Neural progenitor cell (in vitro differentiated cells): ENCODE results near the gene MRPL21. TPM values are rescaled to one million over a fixed set of nuclear protein-coding genes. Genes with fewer than 3 reads are reported as not detected.

Source experiments
- DNase-seq: peaks from one replicate; pipeline ENCODE4 v3.0.0-alpha.2; 2016; ENCODE audit warnings: low spot score
- H2AFZ ChIP-seq: fragments of 200-600 bp; sonication (generic); replicated peaks from 2 replicates; pipeline ENCODE4 v1.6.1; 2016; ENCODE audit warnings: antibody characterized with exemption
- H3F3A ChIP-seq: fragments of 200-600 bp; sonication (generic); 2 replicates; pipeline ENCODE4 v1.6.1; 2016; ENCODE audit warnings: antibody characterized with exemption, low read depth
- H3K27ac ChIP-seq: fragments of 200-600 bp; sonication (generic); 2 replicates; pipeline ENCODE4 v1.5.1; 2016; ENCODE audit warnings: mild to moderate bottlenecking
- H3K27me3 ChIP-seq: fragments of 200-600 bp; sonication (generic); 2 replicates; pipeline ENCODE4 v1.6.1; 2016; ENCODE audit warnings: mild to moderate bottlenecking, moderate library complexity
- H3K36me3 ChIP-seq: fragments of 200-600 bp; sonication (generic); 2 replicates; pipeline ENCODE4 v1.5.1; 2016
- H3K4me1 ChIP-seq: fragments of 200-600 bp; sonication (generic); 2 replicates; pipeline ENCODE4 v1.6.1; 2016; ENCODE audit warnings: mixed run types
- H3K4me2 ChIP-seq: fragments of 200-600 bp; sonication (generic); 2 replicates; pipeline ENCODE4 v1.6.1; 2016
- H3K4me3 ChIP-seq: fragments of 200-600 bp; sonication (generic); 2 replicates; pipeline ENCODE4 v1.5.1; 2016
- H3K79me2 ChIP-seq: fragments of 200-600 bp; sonication (generic); 2 replicates; pipeline ENCODE4 v1.6.1; 2016; ENCODE audit warnings: low read depth
- H3K9ac ChIP-seq: fragments of 200-600 bp; sonication (generic); 2 replicates; pipeline ENCODE4 v1.6.1; 2016
- H3K9me3 ChIP-seq: fragments of 200-600 bp; sonication (generic); 2 replicates; pipeline ENCODE4 v1.5.1; 2016; ENCODE audit warnings: low read depth
- H4K20me1 ChIP-seq: fragments of 200-600 bp; sonication (generic); 2 replicates; pipeline ENCODE4 v1.6.1; 2016; ENCODE audit warnings: low read depth
- H3K27ac Mint-ChIP-seq: 3 replicates; pipeline ENCODE4 v1.8.0; 2021; ENCODE audit warnings: mixed read lengths
- H3K27me3 Mint-ChIP-seq: 2 replicates; pipeline ENCODE4 v1.8.0; 2022; ENCODE audit warnings: low read depth, mild to moderate bottlenecking, inconsistent platforms, moderate library complexity, mixed read lengths; ENCODE audit not compliant: insufficient read depth
- H3K36me3 Mint-ChIP-seq: 3 replicates; pipeline ENCODE4 v1.8.0; 2021; ENCODE audit warnings: mixed read lengths
- H3K4me1 Mint-ChIP-seq: 3 replicates; pipeline ENCODE4 v1.8.0; 2021; ENCODE audit warnings: mixed read lengths
- H3K4me3 Mint-ChIP-seq: 3 replicates; pipeline ENCODE4 v1.8.0; 2021; ENCODE audit warnings: mild to moderate bottlenecking, moderate library complexity, mixed read lengths
- H3K9me3 Mint-ChIP-seq: 3 replicates; pipeline ENCODE4 v1.8.0; 2020; ENCODE audit warnings: mixed read lengths
- EZH2 ChIP-seq: fragments of 200-600 bp; sonication (generic); IDR thresholded peaks from 2 replicates; pipeline ENCODE4 v1.6.1; 2017; ENCODE audit warnings: antibody characterized with exemption, mild to moderate bottlenecking, moderate library complexity
- EZH2phosphoT487 ChIP-seq: fragments of 200-600 bp; sonication (generic); IDR thresholded peaks from 2 replicates; pipeline ENCODE4 v1.6.1; 2017; ENCODE audit warnings: antibody characterized with exemption
- total RNA-seq: library from RNA; depleted of rRNA; stranded (reverse); fragments of >200 nt; gene quantifications from 2 replicates; pipeline ENCODE4 v1.2.3, GENCODE V29; 2015; ENCODE audit warnings: low replicate concordance
- TF ChIP-seq, protein P1 (sequence below): fragments of 200-600 bp; sonication (generic); IDR thresholded peaks from 2 replicates; pipeline ENCODE4 v1.5.1; 2017; ENCODE audit warnings: antibody characterized with exemption, mild to moderate bottlenecking

MRPL21 gene
- total RNA-seq, 1 donor from 2014 or later = 32.3 TPM

DNA sequence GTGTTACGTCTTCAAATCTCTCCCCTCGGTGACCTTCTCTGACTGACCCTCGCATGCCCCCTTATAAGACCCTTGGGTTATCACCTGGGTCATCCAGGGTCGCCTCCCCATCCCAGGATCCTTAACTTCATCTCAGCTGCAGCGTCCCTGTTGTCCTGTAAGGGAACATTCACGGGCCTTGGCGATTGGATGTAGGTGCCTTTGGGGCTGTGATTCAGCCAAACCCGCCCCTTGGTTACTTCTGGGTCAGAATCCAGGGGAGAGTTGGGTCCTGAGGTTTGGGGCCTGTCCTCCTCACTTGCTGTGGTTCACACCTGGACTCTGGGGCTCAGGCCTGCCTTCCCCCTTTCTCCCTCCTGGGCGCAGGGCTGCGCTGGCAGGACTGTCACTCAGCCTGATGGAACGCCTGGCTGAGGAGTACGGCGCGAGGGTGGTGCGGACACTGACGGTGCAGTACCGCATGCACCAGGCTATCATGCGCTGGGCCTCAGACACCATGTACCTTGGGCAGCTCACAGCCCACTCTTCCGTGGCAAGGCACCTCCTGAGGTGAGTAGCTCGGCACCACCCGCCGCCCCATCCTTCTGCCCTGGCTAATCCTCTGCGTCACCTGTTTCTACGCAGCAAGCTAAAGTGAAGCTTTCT, 29.4 kb upstream of the MRPL21 start:
- no peak overlapping the region for H3K27ac Mint-ChIP-seq
- no peak overlapping the region for H3K4me3 Mint-ChIP-seq

DNA sequence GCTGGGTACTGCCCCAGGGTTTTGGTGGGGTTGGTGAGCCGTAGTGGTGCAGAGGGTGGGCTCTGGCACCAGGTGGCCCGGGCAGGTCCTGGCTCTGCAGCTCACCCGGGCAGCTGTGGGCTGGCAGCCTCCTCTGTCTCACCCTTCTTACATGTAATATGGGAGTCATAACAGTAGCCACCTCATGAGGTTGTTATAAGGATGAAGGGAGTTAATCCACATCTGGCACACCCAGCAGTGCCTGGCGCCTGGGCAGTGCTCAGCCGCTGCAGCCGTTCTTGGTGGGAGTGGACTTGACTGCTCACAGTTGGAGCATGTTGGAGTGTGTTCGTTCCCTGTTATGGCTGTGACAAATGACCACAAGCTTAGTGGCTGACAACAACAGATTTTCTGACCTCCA, 28.7 kb upstream of the MRPL21 start:
- Mint-ChIP-seq H3K36me3 (peaks cover 14% of the 10 kb centered on the region), H3K4me3 (no peak overlapping the region), H3K27ac (no peak overlapping the region), H3K4me1 (no peaks in the 10 kb centered on the region), H3K9me3 (no peaks in the 10 kb centered on the region), H3K27me3 (peaks cover 4% of the 10 kb centered on the region)
- no peak overlapping the region for H3K4me2 ChIP-seq
- no peaks in the 10 kb centered on the region for H3F3A ChIP-seq
- H3K9me3 ChIP-seq = no peaks in the 10 kb centered on the region
- H2AFZ ChIP-seq = no peak overlapping the region
- no peak overlapping the region for H3K9ac ChIP-seq
- H3K4me3 ChIP-seq = no peak overlapping the region
- no peak for DNase-seq
- H4K20me1 ChIP-seq = no peaks in the 10 kb centered on the region
- no peaks in the 10 kb centered on the region for H3K36me3 ChIP-seq
- no peak overlapping the region for H3K27ac ChIP-seq
- TF ChIP-seq EZH2 (no peak), EZH2phosphoT487 (no peak)
- TF ChIP-seq, protein P1, sequence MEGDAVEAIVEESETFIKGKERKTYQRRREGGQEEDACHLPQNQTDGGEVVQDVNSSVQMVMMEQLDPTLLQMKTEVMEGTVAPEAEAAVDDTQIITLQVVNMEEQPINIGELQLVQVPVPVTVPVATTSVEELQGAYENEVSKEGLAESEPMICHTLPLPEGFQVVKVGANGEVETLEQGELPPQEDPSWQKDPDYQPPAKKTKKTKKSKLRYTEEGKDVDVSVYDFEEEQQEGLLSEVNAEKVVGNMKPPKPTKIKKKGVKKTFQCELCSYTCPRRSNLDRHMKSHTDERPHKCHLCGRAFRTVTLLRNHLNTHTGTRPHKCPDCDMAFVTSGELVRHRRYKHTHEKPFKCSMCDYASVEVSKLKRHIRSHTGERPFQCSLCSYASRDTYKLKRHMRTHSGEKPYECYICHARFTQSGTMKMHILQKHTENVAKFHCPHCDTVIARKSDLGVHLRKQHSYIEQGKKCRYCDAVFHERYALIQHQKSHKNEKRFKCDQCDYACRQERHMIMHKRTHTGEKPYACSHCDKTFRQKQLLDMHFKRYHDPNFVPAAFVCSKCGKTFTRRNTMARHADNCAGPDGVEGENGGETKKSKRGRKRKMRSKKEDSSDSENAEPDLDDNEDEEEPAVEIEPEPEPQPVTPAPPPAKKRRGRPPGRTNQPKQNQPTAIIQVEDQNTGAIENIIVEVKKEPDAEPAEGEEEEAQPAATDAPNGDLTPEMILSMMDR = no peak
- H3K4me1 ChIP-seq = no peaks in the 10 kb centered on the region
- H3K27me3 ChIP-seq = no peaks in the 10 kb centered on the region
- no peaks in the 10 kb centered on the region for H3K79me2 ChIP-seq

More for the DNA sequence above, 29.4 kb upstream of the MRPL21 start:
- Histone ChIP-seq H3K9me3 (no peaks in the 10 kb centered on the region), H3K9ac (no peak overlapping the region), H3K36me3 (no peaks in the 10 kb centered on the region), H4K20me1 (no peaks in the 10 kb centered on the region), H3K4me3 (no peak overlapping the region), H3K4me2 (no peak overlapping the region), H3F3A (no peaks in the 10 kb centered on the region), H3K27ac (no peak overlapping the region), H3K79me2 (no peaks in the 10 kb centered on the region), H3K4me1 (no peaks in the 10 kb centered on the region), H3K27me3 (no peaks in the 10 kb centered on the region), H2AFZ (no peak overlapping the region)
- H3K9me3 Mint-ChIP-seq = no peaks in the 10 kb centered on the region
- no peak for DNase-seq
- peaks cover 4% of the 10 kb centered on the region for H3K27me3 Mint-ChIP-seq
- H3K36me3 Mint-ChIP-seq = peaks cover 12% of the 10 kb centered on the region
- TF ChIP-seq, protein P1 = no peak
- no peak for TF ChIP-seq EZH2phosphoT487
- no peak for TF ChIP-seq EZH2
- no peaks in the 10 kb centered on the region for H3K4me1 Mint-ChIP-seq

DNA sequence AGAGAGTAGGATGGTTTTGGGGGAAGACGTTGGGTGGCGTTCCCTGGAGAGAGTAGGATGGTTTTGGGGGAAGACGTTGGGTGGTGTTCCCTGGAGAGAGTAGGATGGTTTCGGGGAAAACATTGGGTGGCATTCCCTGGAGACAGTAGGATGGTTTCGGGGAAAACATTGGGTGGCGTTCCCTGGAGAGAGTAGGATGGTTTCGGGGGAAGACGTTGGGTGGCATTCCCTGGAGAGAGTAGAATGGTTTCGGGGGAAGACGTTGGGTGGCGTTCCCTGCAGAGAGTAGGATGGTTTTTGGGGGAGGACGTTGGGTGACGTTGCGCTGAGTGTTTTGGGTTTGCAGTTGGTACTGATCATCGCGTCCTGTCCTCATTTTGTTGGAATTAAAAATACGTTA, 28.3 kb upstream of the MRPL21 start:
- H3K27ac ChIP-seq = no peak overlapping the region
- no peak overlapping the region for H3K9ac ChIP-seq
- H3F3A ChIP-seq = no peaks in the 10 kb centered on the region
- Mint-ChIP-seq H3K9me3 (peaks cover 2% of the 10 kb centered on the region), H3K36me3 (peaks cover 19% of the 10 kb centered on the region), H3K27me3 (peaks cover 4% of the 10 kb centered on the region), H3K4me1 (no peaks in the 10 kb centered on the region), H3K27ac (no peak overlapping the region), H3K4me3 (no peak overlapping the region)
- TF ChIP-seq, protein P1 = no peak
- TF ChIP-seq EZH2phosphoT487 (no peak), EZH2 (no peak)
- H3K4me2 ChIP-seq = no peak overlapping the region
- no peak for DNase-seq
- no peaks in the 10 kb centered on the region for H3K9me3 ChIP-seq
- H4K20me1 ChIP-seq = no peaks in the 10 kb centered on the region
- H3K27me3 ChIP-seq = no peaks in the 10 kb centered on the region
- H3K4me3 ChIP-seq = no peak overlapping the region
- H2AFZ ChIP-seq = no peak overlapping the region
- no peaks in the 10 kb centered on the region for H3K36me3 ChIP-seq
- H3K79me2 ChIP-seq = no peaks in the 10 kb centered on the region
- no peaks in the 10 kb centered on the region for H3K4me1 ChIP-seq
